NB4 (cell line): Measurements from ENCODE around the gene ZNF43.

Source experiments
- MYC ChIP-seq: IDR thresholded peaks from 2 replicates; pipeline ENCODE4 v1.6.1; 2011; ENCODE audit warnings: low read depth, low read length
- POLR2A ChIP-seq: IDR thresholded peaks from 2 replicates; pipeline ENCODE4 v1.6.1; 2011; ENCODE audit warnings: mild to moderate bottlenecking; ENCODE audit not compliant: insufficient read length; ENCODE audit errors: extremely low read depth
- TF ChIP-seq, protein P1 (sequence below): IDR thresholded peaks from one replicate; pipeline ENCODE4 v1.5.1; 2012; ENCODE audit warnings: low read depth, low read length

- no peak for TF ChIP-seq POLR2A
- TF ChIP-seq, protein P1, sequence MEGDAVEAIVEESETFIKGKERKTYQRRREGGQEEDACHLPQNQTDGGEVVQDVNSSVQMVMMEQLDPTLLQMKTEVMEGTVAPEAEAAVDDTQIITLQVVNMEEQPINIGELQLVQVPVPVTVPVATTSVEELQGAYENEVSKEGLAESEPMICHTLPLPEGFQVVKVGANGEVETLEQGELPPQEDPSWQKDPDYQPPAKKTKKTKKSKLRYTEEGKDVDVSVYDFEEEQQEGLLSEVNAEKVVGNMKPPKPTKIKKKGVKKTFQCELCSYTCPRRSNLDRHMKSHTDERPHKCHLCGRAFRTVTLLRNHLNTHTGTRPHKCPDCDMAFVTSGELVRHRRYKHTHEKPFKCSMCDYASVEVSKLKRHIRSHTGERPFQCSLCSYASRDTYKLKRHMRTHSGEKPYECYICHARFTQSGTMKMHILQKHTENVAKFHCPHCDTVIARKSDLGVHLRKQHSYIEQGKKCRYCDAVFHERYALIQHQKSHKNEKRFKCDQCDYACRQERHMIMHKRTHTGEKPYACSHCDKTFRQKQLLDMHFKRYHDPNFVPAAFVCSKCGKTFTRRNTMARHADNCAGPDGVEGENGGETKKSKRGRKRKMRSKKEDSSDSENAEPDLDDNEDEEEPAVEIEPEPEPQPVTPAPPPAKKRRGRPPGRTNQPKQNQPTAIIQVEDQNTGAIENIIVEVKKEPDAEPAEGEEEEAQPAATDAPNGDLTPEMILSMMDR: no peak
- no peak for TF ChIP-seq MYC
These were observed 5.1 kb upstream of the ZNF43 start for GRCh38 chr19:21841081-21841480.
